RWPE2 (cell line): ENCODE data around the gene ZNF219.

Experiments used
- ATAC-seq: fragments of 200-7000 bp; cut with Tn5 transposase; 3 replicates; pipeline ENCODE4 v1.9.1; 2021; ENCODE audit warnings: low read depth
- DNase-seq: peaks from one replicate; pipeline ENCODE4 v3.0.0-alpha.2; 2020; ENCODE audit warnings: low spot score
- H3K27ac ChIP-seq: fragments of 450-650 bp; 2 replicates; pipeline ENCODE4 v1.5.1; 2017; ENCODE audit warnings: mild to moderate bottlenecking; ENCODE audit not compliant: poor library complexity, severe bottlenecking
- H3K27me3 ChIP-seq: fragments of 250-450 bp; sonication (Bioruptor Pico); 2 replicates; pipeline ENCODE4 v1.5.1; 2021; ENCODE audit warnings: mild to moderate bottlenecking, moderate library complexity; ENCODE audit not compliant: insufficient read depth, poor library complexity, severe bottlenecking
- H3K36me3 ChIP-seq: fragments of 250-450 bp; sonication (Bioruptor Pico); 2 replicates; pipeline ENCODE4 v1.5.1; 2020; ENCODE audit warnings: low read depth, mild to moderate bottlenecking, moderate library complexity
- H3K4me1 ChIP-seq: fragments of 250-450 bp; sonication (Bioruptor Pico); 2 replicates; pipeline ENCODE4 v1.5.1; 2021; ENCODE audit warnings: mild to moderate bottlenecking, moderate library complexity; ENCODE audit not compliant: insufficient read depth, poor library complexity, severe bottlenecking
- H3K4me3 ChIP-seq: fragments of 250-450 bp; sonication (Bioruptor Pico); 2 replicates; pipeline ENCODE4 v1.5.1; 2021; ENCODE audit warnings: mild to moderate bottlenecking, moderate library complexity; ENCODE audit not compliant: severe bottlenecking
- H3K9me3 ChIP-seq: fragments of 250-450 bp; sonication (Bioruptor Pico); 2 replicates; pipeline ENCODE4 v1.5.1; 2021; ENCODE audit warnings: mild to moderate bottlenecking, moderate library complexity; ENCODE audit not compliant: severe bottlenecking
- CTCF ChIP-seq: fragments of 450-650 bp; IDR thresholded peaks from one replicate; pipeline ENCODE4 v1.5.1; 2017; ENCODE audit warnings: mild to moderate bottlenecking, moderate library complexity; ENCODE audit not compliant: poor library complexity, severe bottlenecking

Gene ZNF219

GRCh38 chr14:21056520-21057163 lies 41.8 kb downstream of the ZNF219 start:
- Histone ChIP-seq H3K27ac (no peak overlapping the region), H3K4me1 (no peaks in the 10 kb centered on the region)

GRCh38 chr14:21055432-21056117 lies 42.9 kb downstream of the ZNF219 start:
- Histone ChIP-seq H3K4me3 (no peak overlapping the region), H3K27me3 (no peaks in the 10 kb centered on the region), H3K27ac (no peak overlapping the region), H3K36me3 (no peaks in the 10 kb centered on the region), H3K4me1 (no peaks in the 10 kb centered on the region), H3K9me3 (no peaks in the 10 kb centered on the region)
- TF ChIP-seq CTCF = no peak
- ATAC-seq (no peak), DNase-seq (no peak)

More at GRCh38 chr14:21056520-21057163, 41.8 kb downstream of the ZNF219 start:
- TF ChIP-seq CTCF = no peak
- no peaks in the 10 kb centered on the region for H3K36me3 ChIP-seq
- H3K4me3 ChIP-seq = no peak overlapping the region
- no peaks in the 10 kb centered on the region for H3K27me3 ChIP-seq
- ATAC-seq (no peak), DNase-seq (no peak)
- no peaks in the 10 kb centered on the region for H3K9me3 ChIP-seq

GRCh38 chr14:21054768-21055145 lies 43.7 kb downstream of the ZNF219 start:
- Histone ChIP-seq H3K4me3 (no peak overlapping the region), H3K27me3 (no peaks in the 10 kb centered on the region), H3K4me1 (no peaks in the 10 kb centered on the region), H3K9me3 (no peaks in the 10 kb centered on the region), H3K36me3 (no peaks in the 10 kb centered on the region), H3K27ac (no peak overlapping the region)
- no peak for TF ChIP-seq CTCF
- ATAC-seq = no peak
- no peak for DNase-seq

- no peaks in the 10 kb centered on the region for H3K36me3 ChIP-seq
- no peak overlapping the region for H3K4me3 ChIP-seq
- DNase-seq (no peak), ATAC-seq (no peak)
- H3K9me3 ChIP-seq = no peaks in the 10 kb centered on the region
- no peak overlapping the region for H3K27ac ChIP-seq
- no peaks in the 10 kb centered on the region for H3K4me1 ChIP-seq
- no peak for TF ChIP-seq CTCF
- H3K27me3 ChIP-seq = no peaks in the 10 kb centered on the region
Measured at GRCh38 chr14:21054123-21054767, 44.2 kb downstream of the ZNF219 start.
